Lower leg skin (tissue), 4 donors: ENCODE measurements around the gene MORN4. TPM values are rescaled to one million over a fixed set of nuclear protein-coding genes. Genes with fewer than 3 reads are reported as not detected.

ENCODE experiments used
- DNase-seq, 2 donors: peaks; one replicate each; pipeline ENCODE4 v3.0.0-alpha.2; 2019; ENCODE audit warnings: low spot score in 2 of 2
- H3K4me3 ChIP-seq: fragments of 200-600 bp; sonication (generic); 2 replicates; pipeline ENCODE4 v1.5.1; 2017; ENCODE audit warnings: mild to moderate bottlenecking, low read depth; ENCODE audit not compliant: poor library complexity, severe bottlenecking
- CTCF ChIP-seq, 3 donors: fragments of 450-650 bp; IDR thresholded peaks; one replicate each; pipeline ENCODE4 v1.5.1; 2016; ENCODE audit warnings: antibody characterized with exemption in 3 of 3, mild to moderate bottlenecking in 3 of 3, moderate library complexity in 2 of 3
- POLR2A ChIP-seq, 2 donors: fragments of 450-650 bp; IDR thresholded peaks; one replicate each; pipeline ENCODE4 v1.6.1; 2016 to 2017; ENCODE audit warnings: antibody characterized with exemption in 2 of 2, mild to moderate bottlenecking in 1 of 2, moderate library complexity in 1 of 2
- WGBS, 2 donors: methylation state at CpG; one replicate each; pipeline ENCODE4 v1.1.5; 2018; 5-methylcytosine and 5-hydroxymethylcytosine counted together
- intact Hi-C: fragments of 100-400 bp; cut with DNase I; formaldehyde crosslinking; loops from one replicate; pipeline ENCODE4 v1.15.0; 2023; ENCODE audit warnings: low total_unique reads
- total RNA-seq, 4 donors: library from RNA; depleted of rRNA; stranded (reverse); fragments of >200 nt; gene quantifications; one replicate each; pipeline ENCODE4 v1.1.0, GENCODE V29; 2016

Gene MORN4
- total RNA-seq = 1 to 10 TPM; 1.6 to 7.5 (median 2.2) TPM

GRCh38 chr10:97632949-97633884 is at the start of gene MORN4:
Gene MORN4, minus strand, starts transcription at chr10:97633500. Its CDS starts 13,847 bp downstream, at chr10:97619653.
- intact Hi-C loops = no loop called here
- 2 to 4% methylated on average over 56 of the region's 62 CpGs for WGBS, 2 donors
- peak within 1 kb of the TSS; percentile 53 for H3K4me3 ChIP-seq
- TF ChIP-seq CTCF (IDR thresholded peaks at IDR 0.05) = no peak
- TF ChIP-seq POLR2A (IDR thresholded peaks at IDR 0.05) = no peak
- peak; percentile 93 to 99 for DNase-seq

DNA sequence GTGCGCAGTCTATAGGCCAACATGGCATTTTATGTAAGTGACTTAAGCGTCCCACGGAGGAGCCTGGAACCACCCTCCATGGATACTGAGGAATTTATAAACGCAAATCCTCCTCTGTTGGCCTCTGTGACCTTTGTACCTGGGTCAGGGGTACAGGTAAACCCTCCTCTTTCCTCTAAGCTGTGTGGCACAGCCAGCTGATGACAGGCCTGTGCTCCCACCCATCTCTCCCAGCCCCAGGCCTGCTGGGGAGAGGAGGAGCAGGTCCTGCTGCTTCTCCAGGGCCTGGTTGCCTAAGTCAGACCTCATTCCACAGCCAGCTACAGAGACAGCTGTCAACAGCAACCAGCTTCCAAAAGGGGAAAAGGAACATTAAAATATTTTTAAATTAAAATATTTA is 48.7 kb upstream of the MORN4 start:
- 71 to 73% methylated on average over 4 of the region's 4 CpGs for WGBS, 2 donors
- no peak overlapping the region for H3K4me3 ChIP-seq
- TF ChIP-seq CTCF (IDR thresholded peaks at IDR 0.05) (no peak), POLR2A (IDR thresholded peaks at IDR 0.05) (no peak)

GRCh38 chr10:97679594-97679993 is 46.3 kb upstream of the MORN4 start:
- H3K4me3 ChIP-seq = no peak overlapping the region
- DNase-seq = no peak
- WGBS, 2 donors = 92 to 93% methylated on average over 15 of the region's 16 CpGs
- no peak for TF ChIP-seq CTCF (IDR thresholded peaks at IDR 0.05)
- no peak for TF ChIP-seq POLR2A (IDR thresholded peaks at IDR 0.05)
- intact Hi-C loops = no loop called here

More for the DNA sequence above, 48.7 kb upstream of the MORN4 start:
- intact Hi-C loops = no loop called here
- DNase-seq = no peak

- intact Hi-C loops = no loop called here
- TF ChIP-seq CTCF (IDR thresholded peaks at IDR 0.05) (peak in 1 of 3 donors; percentile 75), POLR2A (IDR thresholded peaks at IDR 0.05) (no peak)
- no peak for DNase-seq
- H3K4me3 ChIP-seq = no peak overlapping the region
- 88 to 93% methylated on average over 2 of the region's 2 CpGs for WGBS, 2 donors
Observed at GRCh38 chr10:97676770-97677581, 43.7 kb upstream of the MORN4 start.

DNA sequence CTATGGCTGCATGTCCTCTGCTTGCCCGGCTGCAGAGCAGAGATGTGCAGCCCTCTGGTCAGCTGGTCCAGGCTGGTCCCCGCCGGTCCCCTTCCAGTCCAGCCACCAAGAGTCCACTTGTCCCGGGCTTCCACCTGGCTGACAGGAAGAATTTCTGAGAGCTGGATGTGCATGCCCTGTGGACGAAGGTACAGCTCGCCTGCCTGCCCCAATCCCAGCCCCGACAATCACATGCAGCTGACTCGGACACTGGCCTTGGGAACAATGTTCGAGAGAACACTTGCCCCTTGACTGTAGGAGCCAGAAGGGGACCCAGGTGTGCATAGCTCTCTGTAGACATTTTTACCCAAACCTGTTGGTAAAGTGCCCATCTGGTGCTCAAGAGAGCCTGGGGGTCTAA is 41.9 kb upstream of the MORN4 start:
- DNase-seq = no peak
- intact Hi-C loops = no loop called here
- 89 to 91% methylated on average over 9 of the region's 9 CpGs for whole genome bisulfite sequencing, 2 donors
- H3K4me3 ChIP-seq = no peak overlapping the region
- no peak for TF ChIP-seq POLR2A (IDR thresholded peaks at IDR 0.05)
- TF ChIP-seq CTCF (IDR thresholded peaks at IDR 0.05) = no peak
